COR-L47 (cell line): ENCODE results near the gene PIP5K1A.
A peak's percentile ranks its signal among the peaks of the same experiment; 100 is the strongest.
"Not testable (repeated sequence)": the region's sequence is repeated elsewhere in the genome, so short reads cannot be mapped to it uniquely, and the experiment has no call there.

Experiments
- DNase-seq: peaks from one replicate; lab custom pipeline; 2025; lab: John Stamatoyannopoulos, UW

PIP5K1A gene

GRCh38 chr1:151198254-151199127, at the start of gene PIP5K1A:
Gene PIP5K1A (plus strand): TSS chr1:151198552. CDS start chr1:151198997, 445 bp downstream.
- DNase-seq = peak; percentile 98

- DNase-seq = no peak
Observed at GRCh38 chr1:151156515-151156819, 41.9 kb upstream of the PIP5K1A start, which contains the start of gene TNFAIP8L2. Gene TNFAIP8L2 (plus strand): TSS chr1:151156649. CDS start chr1:151158698, 2,049 bp downstream.

GRCh38 chr1:151157067-151157531, 41.3 kb upstream of the PIP5K1A start:
- DNase-seq = no peak

- DNase-seq = no peak
Observed at GRCh38 chr1:151158326-151158725, 40.0 kb upstream of the PIP5K1A start.

- DNase-seq = no peak
Observed at GRCh38 chr1:151158751-151159251, 39.6 kb upstream of the PIP5K1A start.

- DNase-seq = no peak
Observed at GRCh38 chr1:151159373-151159772, 39.0 kb upstream of the PIP5K1A start.

- no peak for DNase-seq
Observed at GRCh38 chr1:151164732-151165280, 33.5 kb upstream of the PIP5K1A start.

- peak; percentile 23 for DNase-seq
Observed at GRCh38 chr1:151165281-151165737, 33.0 kb upstream of the PIP5K1A start.

GRCh38 chr1:151165738-151166504, 32.4 kb upstream of the PIP5K1A start, which contains the start of the genes LYSMD1 and SCNM1:
Gene LYSMD1 (minus strand): TSS chr1:151165902. CDS start chr1:151165258, 644 bp downstream.
Gene SCNM1 (plus strand): TSS chr1:151166144. CDS start chr1:151166153, 9 bp downstream.
- DNase-seq = peak; percentile 97

GRCh38 chr1:151166505-151166956, 31.8 kb upstream of the PIP5K1A start:
- no peak for DNase-seq

- no peak for DNase-seq
Observed at GRCh38 chr1:151167116-151167515, 31.2 kb upstream of the PIP5K1A start.

- no peak for DNase-seq
Observed at GRCh38 chr1:151171190-151171589, 27.2 kb upstream of the PIP5K1A start.

GRCh38 chr1:151175041-151175741, 23.2 kb upstream of the PIP5K1A start:
- DNase-seq = no peak

GRCh38 chr1:151175863-151176262, 22.5 kb upstream of the PIP5K1A start, which contains the start of gene TMOD4:
Gene TMOD4 (minus strand): TSS chr1:151175981. CDS start chr1:151174875, 1,106 bp downstream.
- peak; percentile 2 for DNase-seq

GRCh38 chr1:151176514-151177045, 21.8 kb upstream of the PIP5K1A start:
- no peak for DNase-seq

GRCh38 chr1:151184211-151184610, 14.1 kb upstream of the PIP5K1A start:
- DNase-seq = no peak

GRCh38 chr1:151187205-151187604, 11.1 kb upstream of the PIP5K1A start:
- no peak for DNase-seq

GRCh38 chr1:151188667-151189066, 9.7 kb upstream of the PIP5K1A start:
- not testable (repeated sequence) for DNase-seq

- DNase-seq = peak; percentile 88
Observed at GRCh38 chr1:151189637-151190445, 8.5 kb upstream of the PIP5K1A start, which contains the start of gene VPS72. Gene VPS72 (minus strand): TSS chr1:151190197. CDS start chr1:151190121, 76 bp downstream.

- no peak for DNase-seq
Observed at GRCh38 chr1:151192047-151192446, 6.3 kb upstream of the PIP5K1A start.
